ENCODE measurements around the gene AKT1.

DNA sequence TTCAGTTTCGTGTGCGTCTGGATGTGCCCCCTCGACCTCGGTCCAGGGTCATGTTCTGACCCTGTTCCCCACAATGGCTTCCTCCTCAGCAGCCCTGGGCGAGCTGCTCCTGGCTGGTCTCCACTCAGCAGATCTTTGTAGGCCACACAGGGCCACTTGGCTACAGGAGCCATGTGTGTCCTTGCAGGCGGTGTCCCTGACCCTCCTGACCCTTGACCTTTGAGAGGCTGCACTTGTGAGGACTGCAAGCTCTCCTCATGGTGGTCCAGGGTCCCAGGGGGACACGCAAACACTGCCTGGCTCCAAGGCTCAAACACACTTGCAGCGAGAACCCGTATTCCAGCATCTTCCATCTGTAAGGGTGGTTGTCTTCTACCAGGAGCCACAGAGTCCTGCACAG, 50.1 kb downstream of the AKT1 start:
- TF ChIP-seq, protein P1, sequence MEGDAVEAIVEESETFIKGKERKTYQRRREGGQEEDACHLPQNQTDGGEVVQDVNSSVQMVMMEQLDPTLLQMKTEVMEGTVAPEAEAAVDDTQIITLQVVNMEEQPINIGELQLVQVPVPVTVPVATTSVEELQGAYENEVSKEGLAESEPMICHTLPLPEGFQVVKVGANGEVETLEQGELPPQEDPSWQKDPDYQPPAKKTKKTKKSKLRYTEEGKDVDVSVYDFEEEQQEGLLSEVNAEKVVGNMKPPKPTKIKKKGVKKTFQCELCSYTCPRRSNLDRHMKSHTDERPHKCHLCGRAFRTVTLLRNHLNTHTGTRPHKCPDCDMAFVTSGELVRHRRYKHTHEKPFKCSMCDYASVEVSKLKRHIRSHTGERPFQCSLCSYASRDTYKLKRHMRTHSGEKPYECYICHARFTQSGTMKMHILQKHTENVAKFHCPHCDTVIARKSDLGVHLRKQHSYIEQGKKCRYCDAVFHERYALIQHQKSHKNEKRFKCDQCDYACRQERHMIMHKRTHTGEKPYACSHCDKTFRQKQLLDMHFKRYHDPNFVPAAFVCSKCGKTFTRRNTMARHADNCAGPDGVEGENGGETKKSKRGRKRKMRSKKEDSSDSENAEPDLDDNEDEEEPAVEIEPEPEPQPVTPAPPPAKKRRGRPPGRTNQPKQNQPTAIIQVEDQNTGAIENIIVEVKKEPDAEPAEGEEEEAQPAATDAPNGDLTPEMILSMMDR (IDR thresholded peaks at IDR 0.05): no peak
- TF ChIP-seq POLR2A (IDR thresholded peaks at IDR 0.05): no peak
